Measurements from ENCODE around the gene KPNA4. TPM values are rescaled to one million over a fixed set of nuclear protein-coding genes. Genes with fewer than 3 reads are reported as not detected.
"Not testable (repeated sequence)": the region's sequence is repeated elsewhere in the genome, so short reads cannot be mapped to it uniquely, and the experiment has no call there.

The KPNA4 gene
- total RNA-seq, 1 experiment from 2014 or later = 31.7 TPM

DNA sequence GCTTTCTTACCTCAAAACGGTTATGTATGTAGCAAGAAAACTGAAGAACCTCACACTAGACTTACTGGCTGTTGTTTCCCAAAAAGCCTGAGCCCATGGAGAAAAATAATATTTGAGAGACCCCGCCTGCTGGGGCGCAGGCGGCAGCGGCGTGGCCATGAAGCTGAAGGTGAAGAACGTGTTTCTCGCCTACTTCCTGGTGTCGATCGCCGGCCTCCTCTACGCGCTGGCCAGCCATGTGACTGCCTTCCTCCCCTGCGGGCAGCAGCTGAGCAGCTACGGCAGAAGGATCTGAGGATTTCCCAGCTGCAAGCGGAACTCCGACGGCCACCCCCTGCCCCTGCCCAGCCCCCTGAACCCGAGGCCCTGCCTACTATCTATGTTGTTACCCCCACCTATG lies 113.1 kb downstream of the KPNA4 start:
- not testable (repeated sequence) for DNase-seq (ENCODE audit: extremely low read depth, low read depth)

DNA sequence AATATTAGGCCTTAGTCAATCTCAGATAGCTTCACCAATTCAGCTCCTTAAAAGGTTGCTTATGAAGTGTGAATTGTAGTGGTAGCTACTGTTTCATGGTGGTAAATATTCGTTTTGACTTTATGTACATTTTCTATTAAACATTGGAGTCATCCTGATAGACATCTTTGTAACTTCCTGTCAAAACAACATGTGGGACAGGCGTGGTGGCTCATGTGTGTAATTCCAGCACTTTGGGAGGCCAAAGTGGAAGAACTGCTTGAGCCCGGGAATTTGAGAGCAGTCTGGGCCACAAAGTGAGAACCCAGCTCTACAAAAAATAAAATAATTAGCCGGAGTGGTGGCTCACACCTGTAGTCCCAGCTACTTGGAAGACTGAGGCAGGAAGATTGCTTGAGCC lies 113.8 kb downstream of the KPNA4 start:
- DNase-seq (ENCODE audit: extremely low read depth, low read depth) = no peak

DNA sequence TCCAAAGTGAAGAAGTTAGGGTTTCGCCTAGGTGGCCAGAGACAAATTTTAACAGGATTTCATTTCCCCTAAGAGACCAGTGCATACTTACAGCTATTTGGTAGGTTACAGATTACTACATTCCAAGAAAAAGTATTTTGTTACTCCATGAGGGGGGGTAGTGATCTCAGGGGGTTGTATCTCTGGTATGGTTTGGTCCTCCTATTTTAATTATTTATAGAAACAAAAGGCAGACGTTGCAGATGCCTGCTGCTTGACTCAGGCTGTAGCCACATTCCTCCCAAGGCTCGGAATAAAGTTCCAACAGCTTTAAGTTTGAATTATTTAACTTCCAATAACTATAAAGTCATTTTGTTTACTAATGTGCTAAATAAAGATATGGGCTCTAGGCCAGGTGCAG lies 114.5 kb downstream of the KPNA4 start:
- DNase-seq (ENCODE audit: extremely low read depth, low read depth) = no peak

DNA sequence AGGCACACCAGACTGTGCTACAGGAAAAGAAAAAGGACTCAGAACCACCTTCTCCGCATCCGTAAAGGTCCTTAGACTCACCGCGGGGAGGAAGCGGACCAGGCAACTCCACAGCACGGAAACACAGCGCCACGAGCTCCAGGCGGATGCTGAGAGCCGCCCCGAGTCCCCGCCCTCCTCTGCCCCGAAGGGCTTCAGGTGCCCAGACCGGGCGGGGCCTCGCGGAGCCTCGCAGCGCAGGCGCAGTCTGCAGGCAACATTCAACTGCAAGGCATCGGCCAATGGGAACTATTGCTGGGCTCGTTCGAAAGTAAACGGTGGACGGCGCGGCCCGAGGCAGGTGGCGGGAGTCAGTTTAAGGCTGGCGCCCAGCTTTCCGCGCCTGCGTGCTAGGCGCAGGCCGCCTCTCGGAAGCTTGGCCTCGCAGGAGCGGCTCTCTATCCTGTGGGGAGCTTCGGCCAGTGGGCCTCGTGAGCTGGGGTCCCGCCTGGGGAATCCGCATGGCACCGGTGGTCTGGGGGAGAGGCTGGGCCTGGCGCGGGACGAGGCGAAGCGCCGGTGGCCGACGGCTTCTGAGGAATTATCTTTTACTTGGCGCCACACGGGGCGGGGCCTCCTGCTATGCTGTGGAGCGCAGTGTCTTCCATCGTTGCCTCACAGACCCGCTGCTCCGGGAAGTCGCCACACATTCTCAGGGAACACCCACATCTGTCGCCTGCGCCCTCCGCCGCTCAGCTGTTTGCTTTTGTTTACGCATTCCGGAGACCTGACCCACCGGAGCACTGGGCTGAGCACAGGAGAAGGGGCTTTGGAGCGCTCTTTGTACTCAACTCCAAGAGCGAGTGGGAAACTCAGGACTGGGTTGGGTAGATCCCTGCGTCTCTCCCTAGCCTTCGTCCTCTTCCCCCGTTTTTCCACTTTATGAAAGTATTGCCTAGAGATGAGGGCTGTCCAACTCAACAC lies 115.5 kb downstream of the KPNA4 start, which contains the start of gene TRIM59:
Gene TRIM59, minus strand, starts transcription at position 151 of the 963 bp plus-strand sequence. CDS start 10,603 bp downstream, outside the sequence.
- DNase-seq (ENCODE audit: extremely low read depth, low read depth) = peak; percentile 91

DNA sequence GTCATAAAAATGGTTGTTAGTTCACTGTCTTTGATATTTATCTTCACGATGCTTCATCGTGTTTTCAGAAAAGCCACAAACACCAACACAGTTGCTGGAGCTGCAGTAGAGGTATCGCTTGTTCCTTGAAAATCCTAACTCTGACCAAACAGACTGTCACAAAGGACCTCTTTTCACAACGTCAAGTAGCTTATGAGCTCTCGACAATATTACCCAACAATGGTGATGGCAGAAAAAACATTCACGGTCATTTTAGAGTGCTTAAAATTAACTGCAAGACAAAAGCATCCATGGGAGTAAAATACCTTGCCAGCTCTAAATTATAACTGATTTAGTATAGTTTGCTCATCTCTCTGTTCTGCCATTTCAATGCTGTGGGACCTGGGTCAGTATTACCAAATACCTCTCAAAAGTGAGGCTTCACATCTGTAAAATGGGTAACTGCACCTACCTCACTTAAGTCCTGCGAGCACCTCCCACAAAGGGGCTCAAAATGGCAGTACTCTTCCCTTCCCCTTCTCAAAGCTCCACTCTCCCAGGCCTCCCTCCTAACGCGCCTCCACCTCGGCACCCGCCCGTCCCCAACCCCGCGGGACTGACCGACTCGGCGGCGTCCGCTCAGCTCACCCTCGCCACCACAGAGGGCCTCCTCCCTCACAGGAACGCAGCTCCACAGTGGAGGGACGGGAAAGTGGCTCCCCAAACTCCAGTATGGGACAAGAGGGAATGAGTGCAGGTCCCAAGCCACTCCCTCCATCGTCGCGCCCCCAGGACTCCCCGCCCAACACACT lies 116.3 kb downstream of the KPNA4 start:
- DNase-seq (ENCODE audit: extremely low read depth, low read depth) = peak; percentile 13

DNA sequence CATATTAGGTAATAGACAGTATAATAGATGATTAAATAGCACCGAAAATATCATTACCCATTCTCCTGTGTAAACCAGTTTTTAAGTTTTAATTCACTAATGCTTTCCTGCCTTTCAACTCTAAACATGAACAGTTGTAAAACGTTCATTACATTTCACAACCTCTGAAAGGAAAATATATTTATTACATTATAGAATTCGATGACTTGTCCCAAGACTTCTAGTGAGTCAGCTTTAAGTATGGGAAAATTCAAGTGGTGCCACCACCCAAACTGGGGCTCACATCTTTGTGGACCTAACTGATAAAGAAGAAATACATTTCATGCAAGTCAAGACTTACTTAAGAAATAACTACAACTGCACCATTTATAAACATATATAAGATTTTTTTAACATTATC lies 117.8 kb downstream of the KPNA4 start:
- no peak for DNase-seq (ENCODE audit: extremely low read depth, low read depth)

DNA sequence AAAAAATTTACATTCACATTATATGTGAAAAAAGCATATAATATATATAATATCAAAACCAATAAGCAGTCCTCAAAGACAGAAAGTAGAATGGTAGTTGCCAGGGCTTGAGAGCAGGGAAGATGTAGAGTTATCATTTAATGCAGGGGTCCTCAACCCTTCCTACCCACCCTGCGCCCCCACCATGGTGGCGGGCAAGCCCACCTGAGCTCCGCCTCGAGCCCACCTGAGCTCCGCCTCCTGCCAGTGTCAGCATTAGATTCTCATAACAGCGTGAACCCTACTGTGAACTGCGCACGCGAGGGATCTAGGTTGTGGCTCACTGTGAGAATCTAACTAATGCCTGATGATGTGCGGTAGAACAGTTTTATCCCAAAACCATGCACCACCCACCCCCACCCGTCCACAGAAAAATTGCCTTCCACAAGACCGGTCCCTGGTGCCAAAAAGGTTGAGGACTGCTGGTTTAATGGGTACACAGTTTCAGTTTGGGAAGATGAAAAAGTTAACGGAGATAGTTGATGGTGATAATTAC lies 118.8 kb downstream of the KPNA4 start:
- DNase-seq (ENCODE audit: extremely low read depth, low read depth) = no peak

DNA sequence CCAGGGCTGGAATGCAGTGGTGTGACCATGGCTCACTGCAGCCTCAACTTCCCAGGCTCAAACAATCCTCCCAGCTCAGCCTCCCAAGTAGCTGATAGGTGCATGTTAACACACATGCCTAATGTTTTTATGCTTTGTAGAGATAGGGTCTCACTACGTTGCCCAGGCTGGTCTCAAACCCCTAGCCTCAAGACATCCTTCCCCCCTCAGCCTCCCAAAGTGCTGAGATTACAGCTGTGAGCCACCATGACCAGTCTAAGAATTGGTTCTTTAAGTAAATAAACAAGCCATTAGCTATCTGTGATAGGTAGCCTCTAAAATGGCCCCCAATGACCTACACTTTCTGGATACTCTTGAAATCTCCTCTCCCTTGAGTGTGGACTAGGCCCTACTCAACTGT lies 119.5 kb downstream of the KPNA4 start:
- DNase-seq (ENCODE audit: extremely low read depth, low read depth) = no peak

Small RNA genes lying within 50 kb of the gene (small RNA-seq; reads per million reads assigned to genes)
- 0 reads per million in 2 experiments for gene RNU7-136P

Other genes starting within 250 kb of the KPNA4 start
- 15.1 and 20.9 TPM in 2 replicates for gene IFT80, start 166.3 kb downstream of the KPNA4 start, total RNA-seq (2014; rRNA removed; shearing (Covaris generic))
- gene SMC4, start 165.9 kb downstream of the KPNA4 start, total RNA-seq (2014; rRNA removed; shearing (Covaris generic)) = 96.9 and 109 TPM in 2 replicates
- gene TRIM59, start 115.8 kb downstream of the KPNA4 start, total RNA-seq (2014; rRNA removed; shearing (Covaris generic)) = 20.1 and 20.5 TPM in 2 replicates
- gene ARL14, start 111.6 kb upstream of the KPNA4 start, total RNA-seq (2014; rRNA removed; shearing (Covaris generic)) = not detected in 2 replicates
- 0.32 and 0.79 TPM in 2 replicates for gene PPM1L, start 190.7 kb upstream of the KPNA4 start, total RNA-seq (2014; rRNA removed; shearing (Covaris generic))

Measured in NCI-H460 (cell line).